SU-DHL-6 (cell line): ENCODE results near the gene AEN.

Source experiments
- H2AFZ ChIP-seq: fragments of 200-600 bp; sonication (generic); 2 replicates; pipeline ENCODE4 v1.6.1; 2014; ENCODE audit warnings: low read depth, mild to moderate bottlenecking, moderate library complexity, mixed read lengths, antibody characterized with exemption, low read length; ENCODE audit not compliant: severe bottlenecking
- H3F3A ChIP-seq: fragments of 200-600 bp; shearing (Covaris generic); 2 replicates; pipeline ENCODE4 v1.6.0; 2016; ENCODE audit warnings: antibody characterized with exemption, mild to moderate bottlenecking; ENCODE audit not compliant: insufficient read depth
- H3K27ac ChIP-seq: fragments of 200-600 bp; sonication (generic); 2 replicates; pipeline ENCODE4 v1.5.1; 2016; ENCODE audit warnings: low read depth, mild to moderate bottlenecking, low read length, moderate library complexity, mixed read lengths
- H3K27me3 ChIP-seq: fragments of 200-600 bp; sonication (generic), shearing (Covaris generic); 2 replicates; pipeline ENCODE4 v1.6.0; 2014; ENCODE audit warnings: mild to moderate bottlenecking, low read length
- H3K36me3 ChIP-seq: fragments of 200-600 bp; sonication (generic); 2 replicates; pipeline ENCODE4 v1.6.1; 2014; ENCODE audit warnings: mild to moderate bottlenecking, low read length, mixed read lengths
- H3K4me2 ChIP-seq: fragments of 300-600, 200-600 bp; shearing (Covaris generic), sonication (generic); 2 replicates; pipeline ENCODE4 v1.6.0; 2014; ENCODE audit warnings: low read length, low read depth, mild to moderate bottlenecking; ENCODE audit not compliant: poor library complexity, severe bottlenecking
- H3K4me3 ChIP-seq: fragments of 200-600 bp; sonication (generic); 2 replicates; pipeline ENCODE4 v1.5.1; 2014; ENCODE audit warnings: antibody characterized with exemption, low read length, mild to moderate bottlenecking, mixed read lengths; ENCODE audit not compliant: insufficient read depth, poor library complexity, severe bottlenecking
- H3K79me2 ChIP-seq: fragments of 200-600 bp; sonication (generic); 2 replicates; pipeline ENCODE4 v1.6.1; 2014; ENCODE audit warnings: mild to moderate bottlenecking, low read length, moderate library complexity; ENCODE audit not compliant: insufficient read depth
- H3K9ac ChIP-seq: fragments of 200-600 bp; sonication (generic); 2 replicates; pipeline ENCODE4 v1.7.0; 2014; ENCODE audit warnings: mild to moderate bottlenecking, low read length
- H3K9me2 ChIP-seq: fragments of 200-600 bp; sonication (generic); replicated peaks from 2 replicates; pipeline ENCODE4 v1.6.1; 2014; ENCODE audit warnings: low read length; ENCODE audit not compliant: insufficient read depth
- H3K9me3 ChIP-seq: fragments of 200-600 bp; sonication (generic); 2 replicates; pipeline ENCODE4 v1.6.1; 2014; ENCODE audit warnings: low read length, mixed read lengths; ENCODE audit not compliant: insufficient read depth
- H4K20me1 ChIP-seq: fragments of 200-600 bp; sonication (generic); 2 replicates; pipeline ENCODE4 v1.6.1; 2014; ENCODE audit warnings: low read depth, mild to moderate bottlenecking, antibody characterized with exemption, low read length, moderate library complexity, mixed read lengths
- EZH2phosphoT487 ChIP-seq: fragments of 200-600 bp; sonication (generic), shearing (Covaris generic); conservative IDR thresholded peaks from 2 replicates; pipeline ENCODE4 v1.6.1; 2018; ENCODE audit warnings: mild to moderate bottlenecking, antibody characterized with exemption, low read length, moderate library complexity, mixed read lengths
- TF ChIP-seq, protein P1 (sequence below): fragments of 200-600 bp; sonication (generic); IDR thresholded peaks from one replicate; pipeline ENCODE4 v1.5.1; 2017; ENCODE audit warnings: antibody characterized with exemption, mild to moderate bottlenecking, low read length, moderate library complexity; ENCODE audit not compliant: insufficient read depth, poor library complexity, severe bottlenecking

AEN gene

DNA sequence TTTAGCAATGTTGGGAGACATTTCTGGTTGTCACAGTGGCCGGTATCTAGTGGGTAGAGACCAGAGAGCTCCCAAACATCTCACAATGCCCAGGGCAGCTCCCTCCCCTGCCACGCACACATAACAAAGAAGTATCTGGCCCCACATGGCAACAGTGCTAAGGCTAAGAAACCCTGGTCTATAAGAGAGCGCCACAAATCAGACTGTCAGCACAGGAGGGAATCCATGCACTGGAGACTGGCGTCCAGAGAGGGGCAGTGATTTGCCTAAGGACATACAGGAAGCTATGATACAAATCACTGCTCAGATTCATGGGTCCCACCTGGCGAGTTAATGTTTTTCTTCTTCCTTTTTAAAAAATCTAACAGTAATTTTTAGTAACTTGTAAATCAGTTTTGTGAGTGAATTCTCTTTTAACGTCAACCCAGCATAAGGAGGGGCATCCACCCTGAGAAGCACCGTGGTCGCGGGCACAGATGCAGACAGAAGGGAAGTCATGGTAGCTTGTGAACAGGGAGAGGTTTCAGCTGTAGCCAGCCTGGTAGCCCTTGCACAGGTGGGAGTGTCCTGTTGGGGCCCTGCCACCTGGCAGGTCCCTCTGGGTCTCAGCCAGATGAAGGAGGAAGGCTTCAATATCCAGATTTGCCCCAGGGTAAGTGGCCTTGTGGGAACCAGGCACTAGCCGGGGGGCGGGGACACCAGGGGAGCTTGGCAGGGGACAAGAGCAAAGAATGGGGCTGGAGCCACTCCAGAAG, 26.4 kb downstream of the AEN start:
- no peak overlapping the region for H3K4me2 ChIP-seq

DNA sequence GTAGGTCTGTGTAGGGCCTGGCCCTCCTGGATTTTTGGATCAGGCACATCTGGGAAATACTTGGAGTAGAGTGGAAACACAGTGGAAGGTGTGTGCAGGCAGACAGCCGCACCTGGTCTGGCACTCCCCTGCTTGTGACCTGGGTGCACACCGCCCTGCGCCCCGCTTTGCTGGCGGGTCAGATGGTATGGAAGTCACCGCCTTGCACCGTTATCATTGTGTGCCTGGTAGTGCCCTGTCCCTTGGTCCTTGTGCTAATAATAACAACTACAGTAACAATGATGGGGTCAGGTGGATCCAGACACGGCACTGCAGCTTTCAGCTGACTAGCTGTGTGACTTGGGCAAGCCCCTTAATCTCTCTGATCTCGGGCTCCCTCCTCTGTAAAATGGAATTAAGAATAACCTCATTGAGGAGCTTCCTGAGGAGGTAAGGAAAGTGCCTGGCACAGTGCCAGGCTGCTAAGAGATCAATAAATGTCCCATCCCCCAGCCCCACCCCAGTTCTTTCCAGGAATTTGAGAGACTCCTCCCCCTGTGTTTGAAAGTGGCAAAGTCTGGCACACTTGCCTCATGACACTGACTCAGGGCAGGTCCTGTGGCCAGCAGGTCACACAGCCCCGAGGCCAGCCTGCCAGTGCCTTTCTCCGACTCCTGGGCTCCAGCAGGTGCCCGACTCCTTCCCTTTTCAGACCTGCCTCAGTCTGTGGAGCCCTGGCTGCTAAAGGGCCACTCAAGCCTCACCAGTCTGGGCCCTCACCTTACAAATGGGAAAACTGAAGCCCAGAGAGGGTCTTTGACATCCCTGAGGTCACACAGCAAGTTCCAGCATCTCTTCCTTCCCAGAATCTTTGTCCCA, 27.4 kb downstream of the AEN start:
- no peaks in the 10 kb centered on the region for H4K20me1 ChIP-seq
- no peak overlapping the region for H2AFZ ChIP-seq
- no peaks in the 10 kb centered on the region for H3F3A ChIP-seq
- no peaks in the 10 kb centered on the region for H3K36me3 ChIP-seq
- H3K79me2 ChIP-seq: no peaks in the 10 kb centered on the region
- H3K9ac ChIP-seq: no peak overlapping the region
- TF ChIP-seq EZH2phosphoT487: no peak
- TF ChIP-seq, protein P1, sequence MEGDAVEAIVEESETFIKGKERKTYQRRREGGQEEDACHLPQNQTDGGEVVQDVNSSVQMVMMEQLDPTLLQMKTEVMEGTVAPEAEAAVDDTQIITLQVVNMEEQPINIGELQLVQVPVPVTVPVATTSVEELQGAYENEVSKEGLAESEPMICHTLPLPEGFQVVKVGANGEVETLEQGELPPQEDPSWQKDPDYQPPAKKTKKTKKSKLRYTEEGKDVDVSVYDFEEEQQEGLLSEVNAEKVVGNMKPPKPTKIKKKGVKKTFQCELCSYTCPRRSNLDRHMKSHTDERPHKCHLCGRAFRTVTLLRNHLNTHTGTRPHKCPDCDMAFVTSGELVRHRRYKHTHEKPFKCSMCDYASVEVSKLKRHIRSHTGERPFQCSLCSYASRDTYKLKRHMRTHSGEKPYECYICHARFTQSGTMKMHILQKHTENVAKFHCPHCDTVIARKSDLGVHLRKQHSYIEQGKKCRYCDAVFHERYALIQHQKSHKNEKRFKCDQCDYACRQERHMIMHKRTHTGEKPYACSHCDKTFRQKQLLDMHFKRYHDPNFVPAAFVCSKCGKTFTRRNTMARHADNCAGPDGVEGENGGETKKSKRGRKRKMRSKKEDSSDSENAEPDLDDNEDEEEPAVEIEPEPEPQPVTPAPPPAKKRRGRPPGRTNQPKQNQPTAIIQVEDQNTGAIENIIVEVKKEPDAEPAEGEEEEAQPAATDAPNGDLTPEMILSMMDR: no peak
- no peaks in the 10 kb centered on the region for H3K9me2 ChIP-seq
- H3K27me3 ChIP-seq: no peaks in the 10 kb centered on the region
- no peak overlapping the region for H3K4me2 ChIP-seq
- H3K27ac ChIP-seq: no peak overlapping the region
- no peaks in the 10 kb centered on the region for H3K9me3 ChIP-seq
- no peak overlapping the region for H3K4me3 ChIP-seq

More for the DNA sequence above, 26.4 kb downstream of the AEN start:
- no peak overlapping the region for H2AFZ ChIP-seq
- no peak overlapping the region for H3K27ac ChIP-seq
- H3K36me3 ChIP-seq: no peaks in the 10 kb centered on the region
- H3K27me3 ChIP-seq: no peaks in the 10 kb centered on the region
- no peaks in the 10 kb centered on the region for H3K79me2 ChIP-seq
- H3F3A ChIP-seq: no peaks in the 10 kb centered on the region
- H3K9me3 ChIP-seq: no peaks in the 10 kb centered on the region
- no peaks in the 10 kb centered on the region for H4K20me1 ChIP-seq
- H3K4me3 ChIP-seq: no peak overlapping the region
- no peak for TF ChIP-seq EZH2phosphoT487
- TF ChIP-seq, protein P1: no peak
- H3K9ac ChIP-seq: no peak overlapping the region
- H3K9me2 ChIP-seq: no peaks in the 10 kb centered on the region

DNA sequence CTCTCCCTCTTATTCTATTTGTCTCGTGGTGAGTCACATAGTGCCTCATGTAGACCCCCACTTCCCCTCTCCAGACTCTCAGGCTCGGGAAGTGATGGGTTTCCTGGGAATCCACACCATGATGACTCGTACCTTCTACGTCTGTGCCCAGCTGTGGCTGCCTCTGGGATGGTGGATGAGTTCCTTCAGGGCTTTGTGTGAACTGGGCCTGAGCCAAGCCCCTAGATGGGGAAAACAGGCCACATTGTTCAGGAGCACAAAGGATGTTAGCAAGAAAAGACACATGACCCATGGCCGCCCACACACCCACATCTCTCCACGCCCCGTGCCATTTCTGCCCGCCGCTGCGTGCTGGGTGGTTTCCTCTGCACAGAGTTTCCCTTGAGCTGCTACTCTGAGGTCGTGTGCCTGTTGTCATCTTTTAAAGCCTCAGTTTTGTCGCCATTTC, 28.2 kb downstream of the AEN start:
- H3K4me2 ChIP-seq: no peak overlapping the region
- H3K36me3 ChIP-seq: no peaks in the 10 kb centered on the region
- H3F3A ChIP-seq: no peaks in the 10 kb centered on the region
- H3K9ac ChIP-seq: no peak overlapping the region
- H4K20me1 ChIP-seq: no peaks in the 10 kb centered on the region
- no peaks in the 10 kb centered on the region for H3K27me3 ChIP-seq
- H3K9me2 ChIP-seq: no peaks in the 10 kb centered on the region
- TF ChIP-seq, protein P1: no peak
- TF ChIP-seq EZH2phosphoT487: no peak
- no peaks in the 10 kb centered on the region for H3K79me2 ChIP-seq
- no peak overlapping the region for H2AFZ ChIP-seq
- H3K27ac ChIP-seq: no peak overlapping the region
- no peak overlapping the region for H3K4me3 ChIP-seq
- H3K9me3 ChIP-seq: no peaks in the 10 kb centered on the region
